CD8-positive, alpha-beta memory T cell (primary cell): ENCODE results near the gene GBF1. TPM values are rescaled to one million over a fixed set of nuclear protein-coding genes. Genes with fewer than 3 reads are reported as not detected.
"Not testable (repeated sequence)": the region's sequence is repeated elsewhere in the genome, so short reads cannot be mapped to it uniquely, and the experiment has no call there.

Experiments used
- CTCF ChIA-PET: fragments of 350-600 bp; sonication (Branson Sonifier 250); formaldehyde crosslinking; loops from one replicate; lab custom pipeline; 2021; ENCODE audit warnings: antibody characterized with exemption; lab: Charles Lee
- POLR2A ChIA-PET: fragments of 350-600 bp; sonication (Branson Sonifier 250); formaldehyde crosslinking; loops from one replicate; lab custom pipeline; 2021; ENCODE audit warnings: antibody characterized with exemption; lab: Charles Lee
- DNase-seq, 5 donors: peaks; one replicate each; pipeline versions ENCODE4 v3.0.0 to v3.0.0-alpha.2; 2020 to 2022; ENCODE audit warnings: mixed read lengths in 1 of 5
- H3K27ac ChIP-seq: one replicate; pipeline ENCODE4 v1.7.0; 2013; ENCODE audit warnings: low read depth, mild to moderate bottlenecking, low read length, moderate library complexity
- H3K27me3 ChIP-seq: 2 replicates; pipeline ENCODE4 v1.7.0; 2013; ENCODE audit warnings: low read length, mild to moderate bottlenecking; ENCODE audit not compliant: insufficient read depth, poor library complexity, severe bottlenecking
- H3K36me3 ChIP-seq: 2 replicates; pipeline ENCODE4 v1.7.0; 2013; ENCODE audit warnings: mild to moderate bottlenecking, low read length, moderate library complexity; ENCODE audit not compliant: insufficient read depth
- H3K4me1 ChIP-seq: 2 replicates; pipeline ENCODE4 v1.7.0; 2013; ENCODE audit warnings: mild to moderate bottlenecking, low read length, moderate library complexity; ENCODE audit not compliant: insufficient read depth
- H3K4me3 ChIP-seq: 2 replicates; pipeline ENCODE4 v1.7.0; 2013; ENCODE audit warnings: mild to moderate bottlenecking, low read length
- H3K9me3 ChIP-seq: 2 replicates; pipeline ENCODE4 v1.7.0; 2013; ENCODE audit warnings: mild to moderate bottlenecking, low read length
- H3K27ac Mint-ChIP-seq, 8 donors: one replicate each; pipeline ENCODE4 v1.8.0; 2020 to 2021; ENCODE audit warnings: mixed read lengths in 8 of 8, mild to moderate bottlenecking in 6 of 8, inconsistent platforms in 3 of 8, moderate library complexity in 3 of 8
- H3K27me3 Mint-ChIP-seq, 2 donors: one replicate each; pipeline ENCODE4 v1.8.0; 2020 to 2021; ENCODE audit warnings: mixed read lengths in 2 of 2, mild to moderate bottlenecking in 1 of 2, moderate library complexity in 1 of 2
- H3K36me3 Mint-ChIP-seq, 3 donors: one replicate each; pipeline ENCODE4 v1.8.0; 2020 to 2021; ENCODE audit warnings: mixed read lengths in 3 of 3, inconsistent platforms in 1 of 3, mild to moderate bottlenecking in 1 of 3
- H3K4me1 Mint-ChIP-seq, 3 donors: one replicate each; pipeline ENCODE4 v1.8.0; 2020 to 2021; ENCODE audit warnings: mixed read lengths in 3 of 3, inconsistent platforms in 1 of 3, mild to moderate bottlenecking in 1 of 3
- H3K4me3 Mint-ChIP-seq, 7 donors: one replicate each; pipeline ENCODE4 v1.8.0; 2020 to 2021; ENCODE audit warnings: mixed read lengths in 7 of 7, mild to moderate bottlenecking in 6 of 7, moderate library complexity in 4 of 7, inconsistent platforms in 2 of 7
- H3K9me3 Mint-ChIP-seq, 5 donors: one replicate each; pipeline ENCODE4 v1.8.0; 2020 to 2022; ENCODE audit warnings: mixed read lengths in 5 of 5, mild to moderate bottlenecking in 3 of 5, moderate library complexity in 2 of 5, inconsistent platforms in 1 of 5
- polyA plus RNA-seq: library from polyadenylated mRNA; unstranded; fragments of 300-500 nt; fragmentation: Illumina TruSeq; gene quantifications from one replicate; pipeline ENCODE4 v1.2.3, GENCODE V29; 2021
- total RNA-seq, 2 experiments: library from RNA; stranded (reverse); gene quantifications; one replicate each; pipeline ENCODE4 v1.2.3, GENCODE V29; 2021

Gene GBF1
- total and polyA plus RNA-seq, 3 experiments from 2014 or later = 21.6 to 39.2 (median 38.7) TPM

GRCh38 chr10:102308318-102308717 lies 63.0 kb downstream of the GBF1 start:
- H3K27me3 Mint-ChIP-seq, H3K4me3 ChIP-seq, H3K4me1 ChIP-seq, H3K4me3 Mint-ChIP-seq, H3K9me3 Mint-ChIP-seq, DNase-seq, POLR2A ChIA-PET, H3K9me3 ChIP-seq, H3K27ac Mint-ChIP-seq, H3K27me3 ChIP-seq, H3K36me3 ChIP-seq, H3K27ac ChIP-seq: not testable (repeated sequence)
- CTCF ChIA-PET = interaction anchor here (1.2 kb wide), 1 partner anchor 76 kb away, joined by 3 read pairs; no protein-coding TSS in a partner anchor
- peaks cover 18 to 39% (median 34%) of the 10 kb centered on the region in 3 donors for H3K4me1 Mint-ChIP-seq
- peaks cover 8 to 18% (median 9%) of the 10 kb centered on the region in 3 donors for H3K36me3 Mint-ChIP-seq

DNA sequence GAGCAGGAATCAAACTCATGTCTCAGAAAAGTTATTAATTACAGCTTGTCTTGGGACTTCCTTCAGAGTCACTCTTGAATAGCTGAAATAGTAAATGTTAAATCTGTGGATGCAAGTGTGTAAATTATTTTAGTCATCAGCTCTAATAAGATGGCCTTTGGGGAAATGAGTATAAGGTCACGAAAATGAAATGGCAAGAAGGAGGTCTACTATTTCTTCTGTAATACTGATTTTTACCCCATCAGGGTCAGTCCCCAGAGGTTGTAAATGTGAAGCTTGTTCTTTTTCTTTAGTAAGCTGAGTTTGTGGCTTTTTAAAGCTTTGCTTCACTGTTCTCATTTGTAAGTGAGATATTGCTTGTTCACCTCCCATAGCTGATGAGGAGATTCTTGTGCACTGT lies 63.9 kb downstream of the GBF1 start:
- H3K27me3 Mint-ChIP-seq = no peaks in the 10 kb centered on the region
- H3K4me1 Mint-ChIP-seq = peaks cover 22 to 44% (median 40%) of the 10 kb centered on the region in 3 donors
- H3K27ac Mint-ChIP-seq = peak overlapping the region in 1 of 8 donors; percentile 60
- ChIA-PET POLR2A (no interaction called here), CTCF (interaction anchor here (0.8 to 1.2 kb wide), 2 partner anchors 42 to 77 kb away, joined by 3 read pairs; no protein-coding TSS in a partner anchor)
- Histone ChIP-seq H3K4me3 (no peak overlapping the region), H3K9me3 (no peaks in the 10 kb centered on the region), H3K4me1 (no peaks in the 10 kb centered on the region), H3K36me3 (peaks cover 9% of the 10 kb centered on the region), H3K27me3 (no peaks in the 10 kb centered on the region), H3K27ac (no peak overlapping the region)
- DNase-seq = no peak
- H3K9me3 Mint-ChIP-seq = no peaks in the 10 kb centered on the region
- peaks cover 8 to 18% (median 9%) of the 10 kb centered on the region in 3 donors for H3K36me3 Mint-ChIP-seq
- no peak overlapping the region for H3K4me3 Mint-ChIP-seq

GRCh38 chr10:102309916-102310315 lies 64.6 kb downstream of the GBF1 start:
- H3K9me3 ChIP-seq = no peaks in the 10 kb centered on the region
- no peaks in the 10 kb centered on the region for H3K9me3 Mint-ChIP-seq
- no peak overlapping the region for H3K4me3 Mint-ChIP-seq
- H3K4me3 ChIP-seq = no peak overlapping the region
- peak overlapping the region in 2 of 8 donors; percentile 56 to 69 for H3K27ac Mint-ChIP-seq
- no peak for DNase-seq
- peaks cover 9% of the 10 kb centered on the region for H3K36me3 ChIP-seq
- CTCF ChIA-PET = no interaction called here
- H3K27ac ChIP-seq = no peak overlapping the region
- H3K36me3 Mint-ChIP-seq = peaks cover 8 to 23% (median 9%) of the 10 kb centered on the region in 3 donors
- no peaks in the 10 kb centered on the region for H3K4me1 ChIP-seq
- H3K27me3 ChIP-seq = no peaks in the 10 kb centered on the region
- H3K4me1 Mint-ChIP-seq = peaks cover 21 to 50% (median 45%) of the 10 kb centered on the region in 3 donors
- no peaks in the 10 kb centered on the region for H3K27me3 Mint-ChIP-seq
- POLR2A ChIA-PET = no interaction called here

- POLR2A ChIA-PET = no interaction called here
- Mint-ChIP-seq H3K4me3 (no peak overlapping the region), H3K4me1 (peaks cover 21 to 50% (median 45%) of the 10 kb centered on the region in 3 donors), H3K27me3 (no peaks in the 10 kb centered on the region), H3K27ac (peak overlapping the region in 2 of 8 donors; percentile 26 to 51), H3K36me3 (peaks cover 8 to 23% (median 9%) of the 10 kb centered on the region in 3 donors), H3K9me3 (no peaks in the 10 kb centered on the region)
- no peaks in the 10 kb centered on the region for H3K4me1 ChIP-seq
- H3K36me3 ChIP-seq = peaks cover 9% of the 10 kb centered on the region
- no peak overlapping the region for H3K4me3 ChIP-seq
- H3K27ac ChIP-seq = no peak overlapping the region
- no peaks in the 10 kb centered on the region for H3K27me3 ChIP-seq
- H3K9me3 ChIP-seq = no peaks in the 10 kb centered on the region
- DNase-seq = no peak
- CTCF ChIA-PET = interaction anchor here (0.8 kb wide), 1 partner anchor 12 kb away, joined by 3 read pairs; no protein-coding TSS in a partner anchor
Measured at GRCh38 chr10:102310361-102311024, 65.2 kb downstream of the GBF1 start.

DNA sequence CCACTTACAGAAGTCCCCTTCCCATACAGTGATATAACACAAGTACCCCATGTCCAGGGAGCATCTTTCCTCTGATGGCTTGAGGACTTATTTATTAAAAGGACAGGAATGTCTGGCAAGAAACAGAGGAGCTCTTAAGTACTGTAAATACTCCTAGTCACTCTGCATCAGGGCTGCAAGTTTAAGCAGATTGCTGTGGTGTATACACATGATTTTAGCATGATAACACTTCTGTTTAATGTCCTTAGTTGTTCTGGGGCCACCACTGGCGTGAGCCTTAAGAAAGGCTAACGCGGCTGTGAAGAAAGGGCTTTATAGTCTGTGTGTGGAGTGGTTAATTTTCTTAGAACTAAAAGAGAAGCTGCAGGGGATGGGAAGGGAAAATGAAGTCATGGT lies 65.7 kb downstream of the GBF1 start:
- ChIA-PET POLR2A (no interaction called here), CTCF (interaction anchor here (0.8 kb wide), 1 partner anchor 12 kb away, joined by 3 read pairs; no protein-coding TSS in a partner anchor)
- H3K27ac Mint-ChIP-seq = peak overlapping the region in 1 of 8 donors; percentile 42
- no peak overlapping the region for H3K4me3 ChIP-seq
- no peaks in the 10 kb centered on the region for H3K27me3 Mint-ChIP-seq
- H3K4me1 Mint-ChIP-seq = peaks cover 21 to 50% (median 45%) of the 10 kb centered on the region in 3 donors
- peaks cover 9% of the 10 kb centered on the region for H3K36me3 ChIP-seq
- H3K27me3 ChIP-seq = no peaks in the 10 kb centered on the region
- no peaks in the 10 kb centered on the region for H3K9me3 ChIP-seq
- H3K4me1 ChIP-seq = no peaks in the 10 kb centered on the region
- H3K9me3 Mint-ChIP-seq = no peaks in the 10 kb centered on the region
- H3K36me3 Mint-ChIP-seq = peaks cover 8 to 22% (median 9%) of the 10 kb centered on the region in 3 donors
- DNase-seq = no peak
- H3K27ac ChIP-seq = no peak overlapping the region
- H3K4me3 Mint-ChIP-seq = no peak overlapping the region

GRCh38 chr10:102312683-102313082 lies 67.4 kb downstream of the GBF1 start:
- H3K4me1 Mint-ChIP-seq = peaks cover 21 to 56% (median 51%) of the 10 kb centered on the region in 3 donors
- Histone ChIP-seq H3K4me3 (no peak overlapping the region), H3K27ac (no peak overlapping the region), H3K27me3 (no peaks in the 10 kb centered on the region), H3K4me1 (no peaks in the 10 kb centered on the region), H3K36me3 (peaks cover 4% of the 10 kb centered on the region), H3K9me3 (no peaks in the 10 kb centered on the region)
- DNase-seq = no peak
- POLR2A ChIA-PET = interaction anchor here (1.1 kb wide), 1 partner anchor 12 kb away, joined by 4 read pairs; no protein-coding TSS in a partner anchor
- peak overlapping the region in 5 of 8 donors; percentile 5 to 52 (median 28) for H3K27ac Mint-ChIP-seq
- H3K36me3 Mint-ChIP-seq = peaks cover 3 to 15% (median 4%) of the 10 kb centered on the region in 3 donors
- H3K27me3 Mint-ChIP-seq = no peaks in the 10 kb centered on the region
- CTCF ChIA-PET = interaction anchor here (0.8 to 1.2 kb wide), 3 partner anchors 10 to 82 kb away, joined by 3 read pairs; no protein-coding TSS in a partner anchor
- H3K4me3 Mint-ChIP-seq = no peak overlapping the region
- no peaks in the 10 kb centered on the region for H3K9me3 Mint-ChIP-seq

- Histone ChIP-seq H3K4me1 (no peaks in the 10 kb centered on the region), H3K27me3 (no peaks in the 10 kb centered on the region), H3K4me3 (no peak overlapping the region), H3K27ac (no peak overlapping the region), H3K9me3 (no peaks in the 10 kb centered on the region), H3K36me3 (peaks cover 4% of the 10 kb centered on the region)
- CTCF ChIA-PET = interaction anchor here (0.8 to 1.5 kb wide), 3 partner anchors 9 to 38 kb away, joined by 3 to 5 read pairs (median 3); no protein-coding TSS in a partner anchor
- no peak overlapping the region for H3K4me3 Mint-ChIP-seq
- H3K36me3 Mint-ChIP-seq = peaks cover 0 to 11% (median 0%) of the 10 kb centered on the region in 3 donors
- peaks cover 21 to 56% (median 51%) of the 10 kb centered on the region in 3 donors for H3K4me1 Mint-ChIP-seq
- POLR2A ChIA-PET = interaction anchor here (1.1 kb wide), 1 partner anchor 13 kb away, joined by 4 read pairs; no protein-coding TSS in a partner anchor
- H3K9me3 Mint-ChIP-seq = no peaks in the 10 kb centered on the region
- peak overlapping the region in 5 of 8 donors; percentile 14 to 52 (median 34) for H3K27ac Mint-ChIP-seq
- no peaks in the 10 kb centered on the region for H3K27me3 Mint-ChIP-seq
- DNase-seq = no peak
Measured at GRCh38 chr10:102313221-102313896, 68.0 kb downstream of the GBF1 start.
